ENCODE data around the gene NOP53.
A peak's percentile ranks its signal among the peaks of the same experiment; 100 is the strongest.
"Not testable (repeated sequence)": the region's sequence is repeated elsewhere in the genome, so short reads cannot be mapped to it uniquely, and the experiment has no call there.

Gene NOP53

DNA sequence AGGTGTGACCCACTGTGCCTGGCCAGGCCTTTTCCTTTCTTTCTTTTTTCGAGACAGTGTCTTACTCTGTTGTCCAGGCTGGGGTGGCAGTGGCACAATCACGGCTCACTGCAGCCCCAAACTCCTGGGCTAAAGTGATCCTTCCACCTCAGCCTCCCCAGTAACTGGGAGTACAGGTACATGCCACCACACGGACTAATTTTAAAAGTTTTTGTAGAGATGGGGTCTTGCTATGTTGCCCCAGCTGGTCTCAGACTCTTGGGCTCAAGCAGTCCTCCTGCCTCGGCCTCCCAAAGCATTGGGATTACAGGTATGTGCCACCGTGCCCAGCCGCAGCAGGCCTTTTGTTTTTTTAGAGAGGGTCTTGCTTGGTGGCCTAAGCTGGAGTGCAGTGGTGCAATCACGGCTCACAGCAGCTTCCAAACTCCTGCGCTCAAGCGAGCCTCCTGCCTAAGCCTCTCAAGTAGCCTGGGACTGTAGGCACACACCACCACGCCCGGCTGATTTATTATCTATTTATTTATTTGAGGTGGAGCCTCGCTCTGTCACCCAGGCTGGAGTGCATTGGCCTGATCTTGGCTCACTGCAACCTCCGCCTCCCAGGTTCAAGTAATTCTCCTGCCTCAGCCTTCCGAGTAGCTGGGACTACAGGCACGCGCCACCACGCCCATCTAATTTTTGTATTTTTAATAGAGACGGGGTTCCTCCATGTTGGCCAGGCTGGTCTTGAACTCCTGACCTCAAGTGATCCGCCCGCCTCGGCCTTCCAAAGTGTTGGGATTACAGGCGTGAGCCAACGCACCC is 32.1 kb downstream of the NOP53 start:
- not testable (repeated sequence) for DNase-seq (ENCODE audit: low read depth)

DNA sequence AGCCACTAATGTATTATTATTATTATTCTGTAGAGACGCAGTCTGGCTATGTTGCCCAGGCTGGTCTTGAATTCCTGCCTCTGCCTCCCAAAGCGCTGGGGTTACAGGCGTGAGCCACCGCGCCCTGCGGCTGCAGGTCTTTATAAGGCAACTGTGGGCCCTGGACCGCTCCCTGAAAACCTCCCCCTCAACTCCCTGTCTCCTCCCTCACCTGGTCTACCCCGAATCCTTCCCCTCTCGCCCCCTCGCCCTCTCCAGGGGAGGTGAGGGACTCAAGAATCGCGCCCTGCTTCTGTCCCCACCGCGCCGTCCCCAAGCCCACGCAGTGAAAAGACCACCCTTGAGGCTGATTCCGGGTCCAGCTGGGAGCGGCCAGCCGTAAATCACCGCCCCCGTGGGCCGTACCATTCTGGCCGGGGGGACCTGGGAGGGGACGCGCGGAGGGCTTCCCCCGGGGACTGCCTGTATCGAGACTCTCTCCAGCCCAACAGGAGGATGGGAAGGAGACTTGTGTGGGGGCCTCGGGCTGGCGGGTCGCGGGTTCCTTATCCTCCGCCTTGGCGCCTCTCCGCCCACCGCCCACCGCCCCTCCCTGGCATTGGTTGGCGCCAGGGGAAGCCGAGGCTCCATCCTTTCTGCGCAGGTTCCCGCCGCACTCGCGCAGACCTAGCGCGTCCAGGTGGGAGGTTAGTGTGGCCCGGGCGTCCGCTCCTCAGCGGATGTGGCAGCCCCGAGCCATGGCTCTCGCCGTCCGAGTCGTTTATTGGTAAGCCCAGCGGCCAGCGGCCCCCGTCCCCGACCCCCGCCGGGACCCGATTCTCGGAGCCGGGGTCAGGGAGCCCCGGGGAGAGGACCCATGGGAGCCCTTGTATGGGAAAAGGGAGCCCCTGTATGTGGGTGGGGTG is 33.0 kb downstream of the NOP53 start, which contains the start of gene SELENOW:
Gene SELENOW, plus strand, starts transcription at position 655 of the 905 bp plus-strand sequence. Its CDS starts 83 bp downstream, at position 738.
- peak; percentile 54 for DNase-seq (ENCODE audit: low read depth)

DNA sequence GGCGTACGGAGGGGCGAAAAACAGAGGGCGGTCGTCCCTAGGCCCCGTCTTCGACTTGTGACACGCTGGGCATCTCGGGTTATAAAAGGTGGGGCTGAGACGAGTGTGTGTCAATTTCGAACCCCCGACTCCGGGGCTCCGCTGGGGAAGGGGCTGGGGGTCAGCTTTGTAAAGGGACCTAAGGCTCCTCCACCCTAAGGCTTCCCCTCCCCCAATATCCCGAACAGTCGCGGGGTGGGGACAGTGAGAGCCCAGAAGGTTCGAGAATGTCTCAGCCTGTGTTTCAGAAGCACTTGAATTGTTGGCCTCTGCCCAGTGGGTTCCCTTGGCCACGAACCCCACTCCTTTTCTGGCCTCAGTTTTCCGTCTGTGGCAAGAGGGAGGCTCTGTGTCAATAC is 33.6 kb downstream of the NOP53 start:
- no peak for DNase-seq (ENCODE audit: low read depth)

DNA sequence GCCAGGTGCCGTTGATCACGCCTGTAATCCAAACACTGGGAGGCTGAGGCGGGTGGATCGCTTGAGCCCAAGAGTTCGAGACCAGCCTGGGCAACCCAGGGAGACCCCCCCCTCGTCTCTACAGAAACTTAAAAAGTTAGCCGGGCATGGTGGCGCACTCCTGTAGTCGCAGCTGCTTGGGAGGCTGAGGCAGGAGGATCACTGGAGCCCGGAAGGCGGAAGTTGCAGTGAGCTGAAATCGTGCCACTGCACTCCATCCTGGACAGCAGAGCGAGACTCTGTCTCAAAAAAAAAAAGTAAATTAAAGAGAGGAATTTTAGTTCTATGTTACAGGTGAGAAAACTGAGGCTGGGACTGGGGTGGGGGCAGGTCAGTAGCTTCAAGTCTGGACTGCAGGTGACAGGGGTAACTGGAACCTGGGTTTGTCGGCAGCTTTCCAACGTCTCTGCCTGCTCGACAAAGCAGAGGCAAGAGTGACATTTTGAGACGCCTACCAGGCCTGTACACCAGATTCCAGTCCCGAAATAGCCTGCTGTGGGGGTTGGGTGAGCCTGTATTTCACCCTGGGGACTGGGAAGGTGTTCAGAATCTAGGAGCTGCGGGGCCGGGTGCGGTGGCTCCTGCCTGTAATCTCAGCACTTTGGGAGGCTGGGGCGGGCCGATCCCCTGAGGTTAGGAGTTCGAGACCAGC is 34.3 kb downstream of the NOP53 start:
- no peak for DNase-seq (ENCODE audit: low read depth)

DNA sequence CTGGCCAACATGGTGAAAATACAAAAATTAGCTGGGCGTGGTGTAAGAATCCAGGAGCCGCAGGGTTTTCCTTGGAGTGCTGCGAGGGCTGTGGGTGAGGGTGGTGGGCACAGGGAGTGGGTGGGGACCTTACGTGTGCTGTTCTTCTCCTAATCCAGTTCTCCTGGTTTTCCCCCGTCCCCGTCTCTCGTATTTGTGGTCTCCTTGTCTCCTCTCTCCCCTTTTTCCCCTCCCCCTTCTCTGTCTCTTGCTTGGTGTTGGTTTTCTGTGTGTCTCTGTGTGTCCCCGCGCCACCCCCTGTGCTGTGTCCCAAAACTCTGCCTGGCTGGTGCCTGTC is 34.8 kb downstream of the NOP53 start:
- no peak for DNase-seq (ENCODE audit: low read depth)

DNA sequence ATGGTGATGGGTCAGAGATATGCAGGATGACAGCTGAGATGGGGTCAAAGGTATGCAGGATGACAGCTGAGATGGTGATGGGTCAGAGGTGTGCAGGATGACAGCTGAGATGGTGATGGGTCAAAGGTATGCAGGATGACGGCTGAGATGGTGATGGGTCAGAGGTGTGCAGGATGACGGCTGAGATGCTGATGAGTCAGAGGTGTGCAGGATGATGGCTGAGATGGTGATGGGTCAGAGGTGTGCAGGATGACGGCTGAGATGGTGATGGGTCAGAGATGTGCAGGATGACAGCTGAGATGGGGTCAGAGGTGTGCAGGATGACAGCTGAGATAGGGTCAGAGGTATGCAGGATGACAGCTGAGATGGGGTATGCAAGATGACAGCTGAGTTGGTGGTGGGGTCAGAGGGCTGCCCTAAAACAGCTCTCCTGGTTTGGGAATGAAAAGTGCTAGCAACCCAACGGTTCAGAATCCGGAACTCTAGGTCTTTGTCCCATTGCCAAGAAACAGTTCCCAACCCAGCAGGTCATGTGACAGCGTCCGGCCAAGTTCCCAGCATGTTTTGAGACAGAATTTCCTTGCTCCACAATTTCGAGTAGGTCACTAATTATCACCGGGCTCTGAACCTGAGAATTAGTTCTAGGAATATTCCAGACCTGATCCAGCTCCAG is 36.4 kb downstream of the NOP53 start:
- DNase-seq (ENCODE audit: low read depth) = no peak

DNA sequence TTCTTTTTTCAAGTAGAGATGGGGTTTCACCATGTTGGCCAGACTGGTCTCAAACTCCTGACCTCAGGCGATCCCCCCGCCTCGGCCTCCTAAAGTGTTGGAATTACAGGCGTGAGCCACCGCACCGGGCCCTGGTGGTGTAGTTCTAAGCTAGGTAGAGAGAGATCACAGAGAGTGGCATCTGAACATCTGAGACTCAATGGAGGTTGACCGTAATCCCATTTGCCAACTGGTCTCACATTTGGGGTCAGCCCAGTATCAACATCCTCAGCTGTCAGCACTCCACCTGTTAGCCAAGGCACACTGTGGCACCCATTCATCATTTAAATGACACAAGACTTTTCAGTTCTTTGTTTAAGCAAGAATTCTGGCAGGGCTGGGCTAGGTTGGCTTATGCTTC is 41.2 kb downstream of the NOP53 start:
- DNase-seq (ENCODE audit: low read depth) = no peak

DNA sequence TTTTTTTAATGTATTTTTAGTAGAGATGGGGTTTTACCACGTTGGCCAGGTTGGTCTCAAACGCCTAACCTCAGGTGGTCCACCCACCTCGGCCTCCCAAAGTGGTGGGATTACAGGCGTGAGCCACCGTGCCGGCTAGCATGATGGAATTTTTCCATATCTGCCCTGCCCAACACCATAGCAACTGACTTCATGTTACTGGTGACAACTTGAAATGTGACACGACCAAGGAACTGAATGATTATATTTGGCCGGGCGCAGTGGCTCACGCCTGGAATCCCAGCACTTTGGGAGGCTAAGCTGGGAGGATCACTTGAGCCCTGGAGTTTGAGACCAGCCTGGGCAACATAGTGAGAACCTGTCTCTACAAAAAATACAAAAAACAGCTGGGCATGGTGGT is 42.0 kb downstream of the NOP53 start:
- not testable (repeated sequence) for DNase-seq (ENCODE audit: low read depth)

DNA sequence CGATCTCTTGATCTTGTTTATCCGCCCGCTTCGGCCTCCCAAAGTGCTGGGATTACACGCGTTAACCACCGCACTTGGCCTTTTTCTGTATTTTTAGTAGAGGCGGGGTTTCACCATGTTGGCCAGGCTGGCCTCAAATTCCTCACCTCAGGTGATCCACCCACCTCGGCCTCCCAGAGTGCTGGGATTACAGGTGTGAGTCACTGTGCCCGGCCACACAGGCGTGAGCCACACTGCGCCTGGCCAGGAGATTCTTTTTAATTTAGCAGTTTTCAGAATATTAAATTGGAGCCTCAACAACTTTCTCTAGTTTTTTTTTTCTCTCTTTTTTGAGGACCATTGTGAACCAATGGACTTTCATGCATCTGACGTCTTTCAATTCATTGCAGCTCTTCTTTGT is 44.5 kb downstream of the NOP53 start:
- DNase-seq (ENCODE audit: low read depth) = not testable (repeated sequence)

DNA sequence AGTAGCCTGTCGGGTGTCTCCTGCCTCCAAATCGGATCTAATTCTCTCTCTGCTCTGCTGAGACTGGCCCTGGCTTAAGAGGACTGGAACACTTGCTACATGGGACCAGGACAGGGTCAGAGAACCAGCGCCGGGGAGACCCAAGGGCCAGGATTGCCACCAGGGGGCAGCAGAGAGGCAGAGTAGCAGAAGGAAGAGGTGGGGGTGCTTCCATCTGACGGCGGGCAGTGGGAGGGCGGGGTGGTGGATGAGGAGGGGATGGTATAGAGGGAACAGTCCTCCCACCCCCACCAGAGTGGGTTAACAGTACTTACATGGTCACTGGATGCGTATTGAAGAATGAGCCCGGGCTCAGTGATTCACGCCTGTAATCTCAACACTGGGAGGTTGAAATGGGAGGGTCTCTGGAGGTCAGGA is 45.1 kb downstream of the NOP53 start:
- no peak for DNase-seq (ENCODE audit: low read depth)

DNA sequence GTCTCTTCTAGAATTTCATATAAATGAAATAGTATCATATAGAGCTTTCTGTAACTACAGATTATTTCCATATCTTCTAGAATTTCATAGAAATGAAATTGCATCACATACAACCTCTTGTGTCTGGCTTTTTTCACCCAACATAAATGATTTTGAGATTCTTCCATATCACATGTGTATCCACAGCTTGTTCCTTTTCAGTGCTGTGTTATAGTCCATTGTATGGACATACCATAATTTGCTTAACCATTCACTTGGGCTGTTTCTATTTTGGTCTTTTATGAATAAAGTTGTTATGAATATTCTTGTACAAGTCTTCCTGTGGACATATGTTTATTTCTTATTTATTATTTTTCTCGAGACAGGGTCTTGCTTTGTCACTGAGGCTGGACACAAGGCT is 47.3 kb downstream of the NOP53 start:
- no peak for DNase-seq (ENCODE audit: low read depth)

DNA sequence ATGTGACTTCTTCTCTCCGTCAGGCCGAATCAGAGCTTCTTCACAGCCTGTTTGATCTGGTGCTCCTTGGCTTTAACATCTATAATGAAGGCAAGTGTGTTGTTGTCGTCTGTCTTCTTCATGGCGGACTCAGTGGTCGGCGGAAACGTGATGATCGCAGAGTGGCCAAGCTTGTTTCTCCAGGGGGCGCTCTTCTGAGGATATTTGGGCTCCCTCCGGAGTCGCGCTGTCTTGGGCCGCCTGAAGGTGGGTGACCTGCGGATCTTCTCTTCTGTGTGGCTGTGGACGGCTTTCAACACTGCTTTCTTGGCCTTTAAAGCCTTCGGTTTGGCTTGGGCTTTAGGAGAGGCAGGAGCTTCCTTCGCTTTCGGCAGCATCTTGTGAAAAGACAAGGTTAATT is 49.2 kb downstream of the NOP53 start:
- no peak for DNase-seq (ENCODE audit: low read depth)

DNA sequence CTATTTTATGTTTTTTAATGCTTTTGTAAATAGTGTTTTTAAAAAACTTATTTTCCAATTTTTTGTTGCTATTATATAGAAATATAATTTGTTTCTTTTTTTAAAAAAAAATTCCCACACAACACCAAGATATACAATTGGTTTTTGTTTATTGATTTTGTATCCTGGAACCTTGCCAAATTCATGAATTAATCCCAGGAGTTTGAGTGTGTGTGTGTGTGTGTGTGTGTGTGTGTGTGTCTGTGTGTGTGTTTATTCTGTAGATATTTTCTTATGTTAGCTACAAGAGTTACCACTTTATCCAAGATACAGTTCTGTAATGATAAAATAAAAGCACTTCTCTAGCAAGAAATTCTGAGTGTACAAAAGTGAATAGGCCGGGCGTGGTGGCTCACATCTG is 51.4 kb downstream of the NOP53 start:
- no peak for DNase-seq (ENCODE audit: low read depth)

DNA sequence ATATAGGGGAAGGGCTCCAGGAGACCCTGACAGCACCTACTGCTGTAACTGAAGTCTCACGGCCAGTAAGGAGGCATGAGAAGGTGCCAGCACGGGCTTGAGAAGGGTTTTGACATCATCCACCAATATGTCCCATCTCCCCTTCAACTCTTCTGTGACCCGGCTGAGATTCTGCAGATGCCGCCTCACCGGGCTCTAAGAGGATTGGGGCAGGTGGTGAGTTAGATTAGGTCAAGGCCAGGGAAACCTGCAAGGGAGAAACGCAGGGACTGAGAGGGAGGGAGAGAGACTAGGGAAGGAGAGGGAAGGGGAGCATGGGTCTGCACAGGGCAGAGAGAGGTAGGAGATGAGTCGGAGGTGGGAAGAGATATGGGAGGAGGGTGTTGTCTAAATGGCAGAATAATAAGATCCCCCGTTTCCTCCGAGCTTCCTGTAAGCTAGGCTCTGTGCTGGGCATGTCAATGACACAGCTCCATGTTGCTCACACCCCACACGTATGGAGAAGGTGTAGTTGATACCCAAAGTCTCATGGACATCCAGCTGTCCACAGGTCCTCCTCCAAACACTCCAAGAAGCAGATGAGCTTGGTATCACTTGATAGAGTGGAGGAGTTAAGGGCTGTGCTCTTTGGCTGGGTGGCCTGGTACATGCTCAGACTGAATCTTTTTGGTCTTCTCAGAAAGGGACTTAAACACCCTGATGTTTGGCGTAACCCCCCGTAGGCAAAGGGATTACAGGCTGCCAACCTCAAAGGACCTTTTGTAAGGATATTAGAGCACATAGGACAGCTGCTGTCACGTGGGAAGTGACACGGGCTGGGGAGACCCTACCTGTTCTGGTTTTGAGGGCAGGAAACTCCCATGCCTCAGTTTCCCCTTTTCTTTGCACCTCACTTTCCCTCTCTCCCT is 52.9 kb downstream of the NOP53 start:
- no peak for DNase-seq (ENCODE audit: low read depth)

DNA sequence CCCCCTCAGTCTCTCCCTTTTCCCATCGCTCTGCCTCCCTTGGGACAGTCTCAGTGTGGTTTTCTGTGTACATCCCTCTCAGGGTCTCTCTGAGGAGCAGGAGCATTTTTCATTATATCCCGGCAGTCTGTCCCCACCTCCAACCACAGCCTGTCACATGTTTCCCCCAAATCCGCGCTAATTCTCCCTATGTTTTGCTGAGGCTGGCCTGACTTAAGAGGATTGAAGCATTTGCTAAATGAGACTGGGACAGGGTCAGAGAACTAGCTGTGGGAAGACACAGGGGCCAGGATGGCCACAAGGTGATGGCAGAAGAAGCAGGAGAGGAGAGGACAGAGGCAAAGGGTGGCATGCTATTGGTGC is 53.5 kb downstream of the NOP53 start:
- no peak for DNase-seq (ENCODE audit: low read depth)

DNA sequence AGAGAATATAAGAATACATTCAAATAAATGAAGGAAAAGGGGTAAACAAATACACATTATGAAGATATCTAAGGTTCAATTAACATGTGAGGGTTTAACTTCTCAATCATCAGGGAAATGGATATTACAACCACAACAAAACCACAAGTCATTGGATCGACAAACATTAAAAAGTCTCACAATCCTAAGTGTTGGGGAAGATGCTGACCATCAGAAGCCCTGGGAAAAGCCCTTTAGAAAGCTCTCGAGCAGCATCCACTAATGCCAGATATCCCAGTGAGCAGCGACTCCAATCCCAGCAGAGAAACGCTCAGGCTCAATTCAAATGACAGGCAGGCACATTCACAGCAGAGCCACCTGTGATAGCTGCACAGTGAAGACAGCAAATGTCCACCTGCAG is 55.9 kb downstream of the NOP53 start:
- DNase-seq (ENCODE audit: low read depth) = no peak

DNA sequence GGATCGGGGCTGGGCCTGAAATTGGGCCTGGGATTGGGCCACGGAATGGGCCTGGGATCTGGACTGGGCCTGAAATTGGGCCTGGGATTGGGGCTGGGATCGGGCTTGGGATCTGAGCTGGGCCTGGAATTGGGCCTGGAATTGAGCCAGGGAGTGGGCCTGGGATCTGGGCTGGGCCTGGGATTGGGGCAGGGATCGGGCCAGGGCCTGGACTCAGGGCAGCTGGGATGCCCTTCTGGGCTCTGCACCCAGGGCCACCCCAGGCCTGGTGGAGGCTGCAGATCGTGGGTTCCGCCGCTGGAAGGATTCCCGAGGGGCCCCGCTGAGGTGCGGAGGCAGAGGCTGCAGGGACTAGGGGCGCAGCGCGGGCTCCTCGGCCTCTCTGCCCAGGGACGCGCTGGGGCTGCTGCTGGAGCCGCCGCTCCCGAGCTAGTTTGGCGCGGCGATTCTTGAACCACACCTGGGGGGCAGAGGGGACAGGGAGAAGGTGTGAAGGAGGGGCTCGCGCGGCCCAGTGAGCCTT is 57.2 kb downstream of the NOP53 start:
- DNase-seq (ENCODE audit: low read depth) = no peak

DNA sequence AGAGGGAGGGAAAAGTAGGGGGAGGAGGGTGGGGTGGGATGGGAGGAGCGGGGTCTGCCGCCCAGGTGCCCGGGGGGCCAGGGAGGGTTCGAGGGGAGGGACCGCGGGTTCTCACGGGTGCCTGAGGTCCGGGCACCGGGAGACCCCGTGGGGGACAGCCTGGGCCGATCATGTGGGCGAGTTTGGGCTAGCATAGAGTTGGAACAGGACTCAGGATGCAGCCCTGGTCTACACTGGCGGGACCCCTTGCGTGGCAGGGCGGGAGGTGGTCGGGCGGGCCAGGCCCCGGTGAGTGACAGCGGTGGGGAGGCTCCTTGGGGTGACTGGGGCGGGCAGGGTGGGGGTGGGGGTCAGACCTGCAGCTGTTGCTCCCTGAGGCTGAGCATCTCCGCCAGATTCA is 57.8 kb downstream of the NOP53 start:
- DNase-seq (ENCODE audit: low read depth) = not testable (repeated sequence)

DNA sequence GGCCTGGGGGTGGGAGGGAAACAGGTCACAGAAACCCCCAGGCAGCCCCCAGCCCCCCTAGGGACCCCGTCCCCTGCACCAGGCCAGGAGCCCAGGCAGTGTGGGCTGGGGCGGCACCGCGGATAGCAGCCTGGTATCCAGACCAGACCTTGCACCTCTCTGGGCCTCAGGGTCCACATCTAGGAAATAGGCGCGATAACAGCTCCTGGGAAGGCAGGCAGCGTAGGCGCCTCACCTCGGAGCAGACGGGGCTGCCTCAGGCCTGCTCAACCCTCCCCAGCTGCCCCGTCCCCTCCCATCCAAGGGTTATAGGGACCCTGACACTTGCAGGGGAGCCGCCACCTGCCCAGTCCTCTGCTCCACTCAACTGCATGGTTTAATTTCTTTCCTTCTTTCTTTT is 58.3 kb downstream of the NOP53 start:
- not testable (repeated sequence) for DNase-seq (ENCODE audit: low read depth)

DNA sequence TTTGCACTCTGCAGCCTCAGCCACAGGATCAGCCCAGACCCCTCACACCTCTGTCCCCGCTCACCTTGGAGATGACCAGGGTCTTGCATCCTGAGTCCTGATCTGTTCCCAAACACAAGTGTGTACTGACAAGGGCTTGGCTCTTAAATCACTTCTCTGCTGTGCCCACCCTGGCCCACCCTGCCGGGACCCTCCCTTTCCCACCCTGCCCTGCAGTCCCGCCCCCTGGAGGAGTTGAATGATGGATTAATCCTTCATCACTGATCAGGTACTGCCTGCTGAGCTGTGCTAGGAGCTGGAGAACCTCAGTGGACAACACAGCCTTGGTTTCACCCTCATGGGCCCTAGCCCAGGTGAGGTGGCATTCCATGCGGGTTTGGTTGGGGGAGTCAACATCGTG is 59.1 kb downstream of the NOP53 start, which contains the start of gene TPRX1:
Gene TPRX1, minus strand, starts transcription at position 101 of the 400 bp plus-strand sequence. Its CDS starts 12 bp downstream, at position 89.
- DNase-seq (ENCODE audit: low read depth) = not testable (repeated sequence)

DNA sequence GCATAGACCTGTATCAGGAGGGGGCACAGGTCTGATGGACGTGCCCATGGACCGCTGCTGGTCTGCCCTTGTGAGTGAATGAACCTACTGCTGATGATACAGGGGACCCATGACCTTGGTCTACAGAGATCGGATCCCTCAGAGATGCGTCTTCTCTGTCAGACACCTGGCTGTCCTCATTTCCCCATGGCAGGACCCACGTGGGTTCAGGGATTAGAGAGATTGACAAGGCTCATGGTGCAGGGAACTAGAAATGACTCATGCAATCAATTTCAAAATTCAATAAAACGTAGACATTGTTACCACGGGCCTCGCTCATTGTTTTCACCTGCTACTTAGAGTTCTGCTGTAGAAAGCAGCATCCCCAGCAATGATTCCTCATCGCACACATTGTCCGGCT is 60.0 kb downstream of the NOP53 start:
- no peak for DNase-seq (ENCODE audit: low read depth)
